Measurements from ENCODE around the gene CDK15.

CDK15 gene

GRCh38 chr2:201915446-201915845 is 109.1 kb downstream of the CDK15 start:
- DNase-seq: no peak

GRCh38 chr2:201916565-201916964 is 110.2 kb downstream of the CDK15 start:
- DNase-seq: no peak

DNA sequence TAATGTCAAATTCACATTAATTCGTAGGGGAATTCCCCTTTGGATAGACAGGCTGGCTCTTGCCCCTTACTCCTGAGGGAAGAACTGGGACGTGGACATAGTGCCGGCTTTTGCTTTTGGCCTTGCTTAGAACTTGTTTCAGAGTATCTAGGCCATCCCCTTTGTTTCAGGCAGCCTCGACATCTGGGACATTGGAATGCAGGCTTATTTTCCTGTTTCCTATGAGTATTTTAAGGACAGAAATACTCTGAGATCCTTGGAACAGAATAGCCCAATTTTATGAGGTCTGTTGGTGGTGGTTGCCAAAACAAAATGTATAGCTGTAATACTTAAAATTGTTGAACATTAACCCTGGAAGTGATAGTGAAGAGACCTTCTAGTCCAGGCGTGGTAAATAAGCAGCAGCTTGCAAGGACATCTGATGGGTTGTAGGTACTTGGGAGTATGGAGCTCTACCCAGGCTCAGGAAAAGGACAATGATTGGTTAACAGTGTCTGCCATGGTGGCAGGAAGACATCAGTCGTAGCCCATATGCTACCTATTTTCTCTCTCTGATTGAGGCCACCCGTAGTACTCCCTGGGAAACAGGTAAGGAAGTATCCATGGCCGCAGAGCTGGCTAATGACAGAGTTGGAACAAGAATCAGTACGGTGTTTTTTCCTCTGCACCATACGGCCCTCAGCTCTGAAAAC is 112.4 kb downstream of the CDK15 start:
- no peak for DNase-seq

GRCh38 chr2:201919308-201919634 is 112.9 kb downstream of the CDK15 start:
- no peak for DNase-seq

DNA sequence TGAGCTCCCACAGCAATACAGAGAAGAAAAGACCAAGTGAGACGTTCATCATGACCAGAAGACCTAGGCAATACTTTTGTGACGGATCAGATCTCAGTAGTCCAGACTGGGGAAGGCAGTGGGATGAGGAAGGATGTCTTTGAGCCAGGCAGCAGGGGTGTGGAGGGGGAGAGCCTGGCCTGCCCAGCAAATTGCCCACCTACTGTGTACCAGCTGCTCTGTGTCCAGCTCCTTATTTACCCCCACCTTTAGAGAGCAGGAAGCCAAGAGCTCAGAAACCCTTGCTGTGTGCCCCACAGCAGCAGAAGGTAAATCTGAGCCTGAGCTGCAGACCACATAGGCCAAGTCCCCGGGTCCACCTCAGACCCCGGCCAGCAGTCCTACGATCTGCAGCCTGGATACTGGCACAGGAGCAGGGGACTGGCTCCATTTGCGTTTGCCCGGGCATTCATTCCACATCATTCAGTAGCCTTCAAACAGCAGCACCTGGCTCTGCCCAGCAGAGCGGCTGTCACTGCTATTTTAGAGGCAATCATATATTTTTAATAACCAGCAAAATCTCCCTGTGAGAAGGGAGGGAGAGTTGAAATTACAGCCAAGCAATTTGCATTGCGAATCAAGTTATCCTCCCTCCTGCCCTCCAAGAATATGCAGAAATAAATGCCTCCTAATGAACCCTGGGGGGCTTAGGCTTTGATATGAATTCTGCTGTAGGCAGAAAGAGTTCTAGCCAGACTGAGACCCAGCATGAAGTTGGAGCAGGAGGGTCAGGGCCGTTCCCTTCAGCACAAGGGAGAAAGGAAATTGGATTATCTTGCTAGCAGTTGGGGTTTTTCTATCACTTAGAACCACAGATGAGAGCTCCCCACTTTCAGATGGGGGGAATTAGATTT is 117.3 kb downstream of the CDK15 start:
- no peak for DNase-seq

GRCh38 chr2:201924453-201924852 is 118.1 kb downstream of the CDK15 start:
- no peak for DNase-seq

GRCh38 chr2:201925056-201925455 is 118.7 kb downstream of the CDK15 start:
- DNase-seq: no peak

DNA sequence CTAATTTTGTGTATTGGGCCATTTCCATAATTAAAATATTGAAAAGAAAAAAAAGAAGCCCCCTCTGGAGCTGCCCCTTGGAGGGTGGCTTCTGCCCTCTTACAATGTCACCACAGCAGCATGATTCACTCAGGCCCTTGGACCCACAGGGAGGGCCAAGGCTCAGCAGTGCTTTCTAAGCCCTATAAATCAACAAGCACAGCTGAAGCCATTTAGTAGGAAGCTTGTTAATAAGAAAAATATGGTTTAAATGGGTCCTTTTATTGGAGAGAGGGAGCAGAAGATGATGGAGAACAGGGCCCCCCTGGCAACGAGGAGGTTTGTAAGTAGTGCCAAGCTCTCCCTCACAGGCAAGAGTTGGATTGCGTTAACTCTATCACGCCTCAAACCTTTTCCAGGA is 119.7 kb downstream of the CDK15 start:
- DNase-seq: no peak

- DNase-seq: no peak
These were observed 122.0 kb downstream of the CDK15 start for GRCh38 chr2:201928363-201928762.

GRCh38 chr2:201929281-201930026 is 123.1 kb downstream of the CDK15 start:
- DNase-seq: no peak

GRCh38 chr2:201930043-201930442 is 123.7 kb downstream of the CDK15 start:
- DNase-seq: no peak

- no peak for DNase-seq
These were observed 124.5 kb downstream of the CDK15 start for GRCh38 chr2:201930831-201931230.

GRCh38 chr2:201931475-201931874 is 125.1 kb downstream of the CDK15 start:
- no peak for DNase-seq

DNA sequence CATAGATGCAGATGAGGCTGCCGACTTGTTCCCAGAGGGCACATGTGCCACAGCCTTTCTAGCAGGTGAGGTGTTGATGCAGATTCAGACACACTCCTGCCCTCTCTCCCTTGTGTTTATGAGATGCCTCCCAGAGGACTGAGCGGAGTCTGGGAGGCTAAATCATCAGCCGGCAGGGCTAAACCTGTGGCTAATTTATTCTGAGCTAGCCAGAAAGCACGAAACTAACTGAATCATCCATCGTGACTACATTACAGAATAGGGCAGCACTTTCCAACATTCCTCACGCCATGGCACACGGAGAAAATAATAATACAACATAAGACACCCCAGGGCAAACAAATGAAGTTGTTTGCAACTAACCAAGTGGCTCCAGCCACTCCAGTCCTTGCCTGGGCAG is 125.6 kb downstream of the CDK15 start:
- DNase-seq: no peak

DNA sequence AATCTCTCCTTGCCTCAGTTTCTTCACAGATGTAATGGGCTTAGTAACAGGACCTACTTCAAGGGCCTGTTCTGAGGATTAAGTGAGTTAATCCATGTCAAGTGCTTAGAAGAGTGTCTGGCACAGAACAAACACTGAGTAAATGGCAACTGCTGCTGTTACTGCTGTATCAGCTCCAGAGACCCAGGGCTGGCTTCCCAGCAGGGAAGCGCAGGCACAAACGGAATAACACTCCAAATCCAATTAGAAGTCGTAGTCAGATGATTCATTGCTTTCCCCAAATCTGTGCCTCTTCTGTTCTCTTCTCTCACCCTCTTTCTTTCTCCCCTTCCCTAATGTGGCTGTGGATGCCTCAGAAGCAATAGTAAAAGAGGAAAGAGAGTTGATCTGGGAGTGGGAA is 126.2 kb downstream of the CDK15 start:
- no peak for DNase-seq

DNA sequence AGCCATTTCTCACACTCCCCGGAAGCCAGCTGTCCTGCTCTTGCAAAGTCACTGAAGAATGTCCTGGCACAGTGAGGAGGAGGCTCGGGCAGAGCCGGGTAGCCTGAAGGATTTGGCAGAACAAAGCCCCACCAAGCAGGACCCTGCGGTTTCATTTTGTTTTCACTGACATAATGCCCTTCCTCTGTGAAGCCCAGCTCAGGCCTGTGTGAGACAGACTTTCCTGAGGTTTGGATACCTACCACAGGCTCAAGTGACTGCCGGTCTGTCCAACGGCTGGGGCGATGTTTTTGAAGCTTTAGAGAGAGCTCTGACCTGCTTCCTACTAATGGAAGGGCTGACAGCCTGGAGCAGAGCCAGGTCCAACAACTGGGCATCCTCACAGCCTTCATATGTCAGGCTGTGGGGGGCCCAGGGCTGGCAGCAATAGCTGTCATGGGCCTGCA is 127.5 kb downstream of the CDK15 start:
- DNase-seq: no peak

DNA sequence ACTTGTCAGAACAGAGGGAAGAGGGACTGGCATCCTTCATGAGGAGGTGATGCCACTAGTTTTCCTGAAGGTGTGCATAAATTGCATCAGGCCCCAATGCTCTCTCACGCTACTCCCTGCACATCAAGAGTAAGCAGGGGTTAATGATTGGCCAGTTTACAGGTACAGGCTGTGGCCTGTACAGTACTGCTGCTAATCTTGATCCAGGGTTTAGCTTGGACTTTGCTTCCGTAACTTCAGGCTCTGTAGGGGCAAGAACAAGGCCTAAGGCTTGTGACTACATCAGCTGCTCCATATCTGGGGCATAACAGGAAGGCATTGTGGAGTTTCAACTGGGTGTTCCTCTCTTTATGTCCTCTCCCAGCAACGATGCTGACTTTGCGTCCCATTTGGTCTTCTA is 130.5 kb downstream of the CDK15 start:
- DNase-seq: no peak

GRCh38 chr2:201937343-201937742 is 131.0 kb downstream of the CDK15 start:
- DNase-seq: no peak

- DNase-seq: no peak
These were observed 131.9 kb downstream of the CDK15 start for GRCh38 chr2:201938156-201938775.

- no peak for DNase-seq
These were observed 132.4 kb downstream of the CDK15 start for GRCh38 chr2:201938781-201939180.

DNA sequence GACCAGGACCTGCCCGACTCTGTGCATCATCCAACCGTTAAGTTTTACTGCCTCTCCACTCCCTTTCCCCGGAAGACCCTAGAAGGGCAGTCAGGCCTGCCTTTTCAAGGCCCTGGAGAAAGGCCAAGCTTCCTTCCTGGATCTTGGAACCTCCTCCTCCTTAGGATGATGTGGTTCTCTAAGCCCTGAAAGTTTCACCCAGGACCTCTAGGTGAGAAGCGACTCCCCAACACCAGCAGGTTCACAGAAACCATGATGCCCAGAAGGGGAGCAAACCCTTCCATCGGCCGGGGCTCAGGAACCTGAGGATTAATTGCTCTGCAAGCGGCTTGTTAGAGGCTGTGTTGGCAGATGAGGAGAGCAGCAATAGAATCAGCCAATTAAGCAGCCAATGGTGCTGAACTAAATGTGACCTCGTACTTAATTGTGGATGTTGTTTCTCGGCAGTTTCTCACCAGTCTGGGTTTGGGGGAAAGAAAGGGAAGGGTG is 133.2 kb downstream of the CDK15 start:
- no peak for DNase-seq

- DNase-seq: no peak
These were observed 136.2 kb downstream of the CDK15 start for GRCh38 chr2:201942531-201942930.
